Natural killer cell (primary cell): Measurements from ENCODE around the gene ZSCAN16. TPM values are rescaled to one million over a fixed set of nuclear protein-coding genes. Genes with fewer than 3 reads are reported as not detected.
"Not testable (repeated sequence)": the region's sequence is repeated elsewhere in the genome, so short reads cannot be mapped to it uniquely, and the experiment has no call there.

ENCODE experiments used
- ATAC-seq, 3 donors: fragments of 150-1000 bp in 2 of 3; fragments of 200-7000 bp in 1 of 3; cut with Tn5 transposase; 1 replicate in 1 of 3; 2 replicates in 2 of 3; pipeline ENCODE4 v1.10.0; 2021; ENCODE audit warnings: mild to moderate bottlenecking in 2 of 3, moderate library complexity in 2 of 3
- DNase-seq, 2 donors: peaks; one replicate each; pipeline versions ENCODE4 v3.0.0 to v3.0.0-alpha.2; 2013 to 2021; ENCODE audit warnings: mixed read lengths in 1 of 2
- H3K27ac ChIP-seq: one replicate; pipeline ENCODE4 v1.5.1; 2013; ENCODE audit warnings: mild to moderate bottlenecking, low read length
- H3K27me3 ChIP-seq: one replicate; pipeline ENCODE4 v1.6.1; 2013; ENCODE audit warnings: low read length; ENCODE audit not compliant: control insufficient read depth, insufficient read depth
- H3K36me3 ChIP-seq: one replicate; pipeline ENCODE4 v1.6.1; 2013; ENCODE audit warnings: low read length; ENCODE audit not compliant: control insufficient read depth, insufficient read depth
- H3K4me1 ChIP-seq: one replicate; pipeline ENCODE4 v1.6.1; 2013; ENCODE audit warnings: low read length; ENCODE audit not compliant: control insufficient read depth, insufficient read depth
- H3K4me3 ChIP-seq: one replicate; pipeline ENCODE4 v1.5.1; 2013; ENCODE audit warnings: low read length
- H3K9me3 ChIP-seq: one replicate; pipeline ENCODE4 v1.6.1; 2013; ENCODE audit warnings: low read length; ENCODE audit not compliant: control insufficient read depth, insufficient read depth
- H3K27ac Mint-ChIP-seq, 2 donors: one replicate each; pipeline ENCODE4 v1.8.0; 2022; ENCODE audit warnings: mild to moderate bottlenecking in 2 of 2, mixed read lengths in 2 of 2, moderate library complexity in 1 of 2
- H3K27me3 Mint-ChIP-seq, 2 donors: one replicate each; pipeline ENCODE4 v1.8.0; 2022; ENCODE audit warnings: low read depth in 2 of 2, mixed read lengths in 2 of 2
- H3K36me3 Mint-ChIP-seq: one replicate; pipeline ENCODE4 v1.8.0; 2022; ENCODE audit warnings: mixed read lengths
- H3K4me1 Mint-ChIP-seq, 2 donors: one replicate each; pipeline ENCODE4 v1.8.0; 2022; ENCODE audit warnings: mixed read lengths in 2 of 2
- H3K4me3 Mint-ChIP-seq: one replicate; pipeline ENCODE4 v1.8.0; 2022; ENCODE audit warnings: mild to moderate bottlenecking, moderate library complexity, mixed read lengths
- H3K9me3 Mint-ChIP-seq, 2 donors: one replicate each; pipeline ENCODE4 v1.8.0; 2022; ENCODE audit warnings: mixed read lengths in 2 of 2
- CTCF ChIP-seq: fragments of 200-600 bp; IDR thresholded peaks from one replicate; pipeline ENCODE4 v1.8.0; 2022; ENCODE audit warnings: antibody characterized with exemption
- WGBS: methylation state at CpG from one replicate; pipeline ENCODE4 v1.1.7; 2013; ENCODE audit warnings: missing lambda C conversion rate; ENCODE audit not compliant: insufficient coverage; 5-methylcytosine and 5-hydroxymethylcytosine counted together
- intact Hi-C: fragments of 100-400 bp; cut with micrococcal nuclease; formaldehyde crosslinking; loops from one replicate; pipeline ENCODE4 v1.14.2; 2022
- total RNA-seq, 4 donors: library from RNA; stranded (reverse); fragments of 120-200 nt in 1 of 4; gene quantifications; one replicate each; pipeline versions ENCODE4 v1.2.3 to v1.2.4, GENCODE V29; 2013 to 2022

The ZSCAN16 gene
- total RNA-seq: 1 to 10 TPM; 7.7 to 9.1 (median 7.8) TPM
- total RNA-seq (2013): 16.5 TPM

- DNase-seq (peak; percentile 76 to 84), ATAC-seq (peak; percentile 96 to 98 (median 98))
- H3K4me3 ChIP-seq: peak within 1 kb of the TSS; percentile 60
- Mint-ChIP-seq H3K4me3 (peak within 1 kb of the TSS; percentile 92), H3K27me3 (no peaks in the 10 kb centered on the region), H3K36me3 (peaks cover 9% of the 10 kb centered on the region), H3K4me1 (peaks cover 33 to 40% of the 10 kb centered on the region in 2 donors), H3K27ac (peak within 1 kb of the TSS; percentile 85 to 89), H3K9me3 (no peaks in the 10 kb centered on the region)
- H3K4me1 ChIP-seq: peaks cover 9% of the 10 kb centered on the region
- TF ChIP-seq CTCF: no peak
- peaks cover 32% of the 10 kb centered on the region for H3K36me3 ChIP-seq
- peak within 1 kb of the TSS; percentile 72 for H3K27ac ChIP-seq
- under 1% methylated on average over 24 of the region's 28 CpGs for WGBS
- H3K9me3 ChIP-seq: no peaks in the 10 kb centered on the region
- intact Hi-C loops: loop anchor here (1.0 to 5.0 kb wide), 4 partner anchors 12 to 143 kb away; partner anchors contain the start of genes ZKSCAN4, ZKSCAN8 and ZSCAN26
- H3K27me3 ChIP-seq: no peaks in the 10 kb centered on the region
Measured at GRCh38 chr6:28124350-28124970, at the start of gene ZSCAN16. ZSCAN16 (plus strand) TSS chr6:28124609; CDS start chr6:28125444, 835 bp downstream.

- H3K9me3 Mint-ChIP-seq: no peaks in the 10 kb centered on the region
- H3K27ac Mint-ChIP-seq: no peak overlapping the region
- Histone ChIP-seq H3K9me3 (no peaks in the 10 kb centered on the region), H3K27ac (no peak overlapping the region), H3K27me3 (no peaks in the 10 kb centered on the region), H3K4me3 (no peak overlapping the region), H3K36me3 (no peaks in the 10 kb centered on the region), H3K4me1 (peaks cover 10% of the 10 kb centered on the region)
- TF ChIP-seq CTCF: no peak
- H3K27me3 Mint-ChIP-seq: no peaks in the 10 kb centered on the region
- no peak overlapping the region for H3K4me3 Mint-ChIP-seq
- H3K36me3 Mint-ChIP-seq: no peaks in the 10 kb centered on the region
- H3K4me1 Mint-ChIP-seq: peaks cover 17 to 26% of the 10 kb centered on the region in 2 donors
- DNase-seq: no peak
- intact Hi-C loops: no loop called here
- no peak for ATAC-seq
Measured at GRCh38 chr6:28078050-28078449, 46.4 kb upstream of the ZSCAN16 start.

GRCh38 chr6:28078836-28079235 lies 45.6 kb upstream of the ZSCAN16 start:
- intact Hi-C loops: no loop called here
- Mint-ChIP-seq H3K4me1 (peaks cover 17 to 26% of the 10 kb centered on the region in 2 donors), H3K9me3 (no peaks in the 10 kb centered on the region), H3K27ac (no peak overlapping the region), H3K36me3 (no peaks in the 10 kb centered on the region), H3K27me3 (peaks cover 0 to 7% of the 10 kb centered on the region in 2 donors), H3K4me3 (peak overlapping the region; percentile 51)
- Histone ChIP-seq H3K4me3 (no peak overlapping the region), H3K27me3 (no peaks in the 10 kb centered on the region), H3K9me3 (no peaks in the 10 kb centered on the region), H3K27ac (no peak overlapping the region), H3K4me1 (peaks cover 10% of the 10 kb centered on the region), H3K36me3 (no peaks in the 10 kb centered on the region)
- no peak for DNase-seq
- no peak for ATAC-seq
- WGBS: 99% methylated on average over 5 of the region's 6 CpGs
- TF ChIP-seq CTCF: no peak

- peak within 1 kb of the TSS; percentile 85 to 90 for H3K27ac Mint-ChIP-seq
- H3K36me3 Mint-ChIP-seq, DNase-seq: not testable (repeated sequence)
Measured at GRCh38 chr6:28080381-28080630, 44.1 kb upstream of the ZSCAN16 start, which contains the start of gene ZNF165. ZNF165 (plus strand) TSS chr6:28080568; CDS start chr6:28085481, 4,913 bp downstream.

More at GRCh38 chr6:28080381-28080630, 44.1 kb upstream of the ZSCAN16 start, which contains the start of gene ZNF165:
- H3K9me3 Mint-ChIP-seq, H3K27me3 ChIP-seq, H3K27me3 Mint-ChIP-seq, H3K36me3 ChIP-seq, H3K4me1 ChIP-seq, H3K9me3 ChIP-seq: not testable (repeated sequence)
- H3K4me3 Mint-ChIP-seq: peak within 1 kb of the TSS; percentile 90
- peaks cover 17 to 26% of the 10 kb centered on the region in 2 donors for H3K4me1 Mint-ChIP-seq
- H3K4me3 ChIP-seq: peak within 1 kb of the TSS; percentile 83
- peak within 1 kb of the TSS; percentile 92 for H3K27ac ChIP-seq
- 0% methylated on average over 13 of the region's 15 CpGs for WGBS
- intact Hi-C loops: loop anchor here (1.0 to 5.0 kb wide), 3 partner anchors 57 to 277 kb away; partner anchors contain the start of gene ZSCAN31
- ATAC-seq: peak in 1 of 3 donors; percentile 13
